Caco-2 (cell line): ENCODE results near the gene OSBPL10. TPM values are rescaled to one million over a fixed set of nuclear protein-coding genes. Genes with fewer than 3 reads are reported as not detected.

Experiments
- BruUV-seq: library from RNA; stranded (reverse); fragments of 400-500 nt; replicated peaks from 2 replicates; lab custom pipeline; 2021; lab: Mats Ljungman, UMichigan
- CTCF ChIA-PET: fragments of 300-600 bp; sonication (Branson Sonifier 250); formaldehyde crosslinking; loops from one replicate; lab custom pipeline; 2022; ENCODE audit warnings: antibody characterized with exemption; lab: Charles Lee
- POLR2A ChIA-PET: fragments of 300-600 bp; sonication (Branson Sonifier 250); formaldehyde crosslinking; loops from one replicate; lab custom pipeline; 2022; ENCODE audit warnings: antibody characterized with exemption; lab: Charles Lee
- DNase-seq, 2 experiments: peaks; one replicate each; pipeline versions ENCODE4 v3.0.0 to v3.0.0-alpha.2; 2020 to 2022
- H3K27me3 ChIP-seq: replicated peaks from 2 replicates; pipeline ENCODE4 v1.6.0; 2011; ENCODE audit warnings: low read length; ENCODE audit not compliant: control insufficient read depth, insufficient read depth
- H3K36me3 ChIP-seq: 2 replicates; pipeline ENCODE4 v1.5.1; 2011; ENCODE audit warnings: low read length; ENCODE audit not compliant: control insufficient read depth, insufficient read depth
- H3K4me1 ChIP-seq: fragments of 250-450 bp; sonication (Bioruptor Pico); 2 replicates; pipeline ENCODE4 v1.5.1; 2020; ENCODE audit warnings: mild to moderate bottlenecking
- H3K4me3 ChIP-seq: 2 replicates; pipeline ENCODE4 v1.5.1; 2011; ENCODE audit warnings: low read depth, mild to moderate bottlenecking, control low read depth, low read length
- H3K9me3 ChIP-seq: fragments of 250-450 bp; sonication (Bioruptor Pico); 2 replicates; pipeline ENCODE4 v1.5.1; 2020; ENCODE audit warnings: mild to moderate bottlenecking, moderate library complexity
- H3K27ac Mint-ChIP-seq: one replicate; pipeline ENCODE4 v1.8.0; 2022; ENCODE audit warnings: mixed read lengths; ENCODE audit not compliant: unreplicated experiment
- H3K27me3 Mint-ChIP-seq: one replicate; pipeline ENCODE4 v1.8.0; 2022; ENCODE audit warnings: mixed read lengths; ENCODE audit not compliant: insufficient read depth, unreplicated experiment
- H3K36me3 Mint-ChIP-seq: one replicate; pipeline ENCODE4 v1.8.0; 2022; ENCODE audit warnings: mild to moderate bottlenecking, mixed read lengths; ENCODE audit not compliant: insufficient read depth, unreplicated experiment
- H3K4me1 Mint-ChIP-seq: one replicate; pipeline ENCODE4 v1.8.0; 2022; ENCODE audit warnings: low read depth, mixed read lengths; ENCODE audit not compliant: unreplicated experiment
- H3K4me3 Mint-ChIP-seq: one replicate; pipeline ENCODE4 v1.8.0; 2022; ENCODE audit warnings: mild to moderate bottlenecking, moderate library complexity, mixed read lengths; ENCODE audit not compliant: unreplicated experiment
- H3K9me3 Mint-ChIP-seq: one replicate; pipeline ENCODE4 v1.8.0; 2022; ENCODE audit warnings: mixed read lengths; ENCODE audit not compliant: unreplicated experiment
- intact Hi-C: fragments of 100-400 bp; cut with micrococcal nuclease; formaldehyde crosslinking; loops from one replicate; pipeline ENCODE4 v1.10.0; 2022; ENCODE audit not compliant: unreplicated experiment
- total RNA-seq: library from RNA; stranded (reverse); gene quantifications from 2 replicates; pipeline ENCODE4 v1.2.3, GENCODE V29; 2022
- TF ChIP-seq, protein P1 (sequence below), 2 experiments: fragments of 200-600 bp in 1 of 2; IDR thresholded peaks; 1 replicate in 1 of 2; 2 replicates in 1 of 2; pipeline versions ENCODE4 v1.5.1 to v1.8.0; 2011 to 2022; ENCODE audit warnings: antibody characterized with exemption in 1 of 2, control low read depth in 1 of 2, inconsistent platforms in 1 of 2, low read depth in 1 of 2, low read length in 1 of 2, mild to moderate bottlenecking in 1 of 2, moderate library complexity in 1 of 2; ENCODE audit not compliant: insufficient read depth in 1 of 2, severe bottlenecking in 1 of 2, unreplicated experiment in 1 of 2

Gene OSBPL10
- total RNA-seq, 1 experiment from 2014 or later, result 71.2 TPM

DNA sequence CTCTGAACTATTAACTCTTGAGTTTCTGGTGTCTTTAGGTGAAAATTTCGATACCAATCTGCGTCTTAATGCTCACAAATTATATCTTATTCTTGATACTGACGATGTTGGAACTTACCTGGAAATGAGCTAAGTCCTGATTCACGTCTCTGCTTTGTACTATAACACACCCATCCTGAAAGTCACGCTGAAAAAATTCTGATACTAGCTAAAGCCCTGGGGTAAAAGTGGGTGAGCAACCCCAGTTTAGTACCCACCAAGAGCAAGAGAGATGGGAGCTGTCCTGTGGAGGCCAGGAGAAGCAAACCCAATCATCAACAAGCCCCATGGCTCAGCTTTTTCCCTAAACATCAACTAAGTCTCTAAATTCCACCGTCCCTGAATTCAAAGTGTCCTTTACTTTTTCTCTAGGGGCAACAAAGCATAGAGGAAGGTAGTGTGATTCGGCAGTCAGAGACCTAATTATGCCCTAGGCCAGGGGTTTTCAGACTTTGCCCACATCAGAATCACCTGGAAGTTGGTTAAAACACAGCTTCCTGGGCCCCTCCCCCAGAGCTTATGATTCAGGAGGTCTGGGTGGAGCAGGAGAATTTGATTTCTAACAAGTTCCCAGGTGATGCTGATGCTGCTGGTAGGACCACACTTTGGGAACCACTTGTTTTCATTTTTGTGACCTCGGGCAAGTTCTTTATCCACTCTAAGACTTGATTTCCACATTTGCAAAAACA lies 90.2 kb downstream of the OSBPL10 start:
- intact Hi-C loops, result no loop called here
- Histone ChIP-seq H3K36me3 (no peaks in the 10 kb centered on the region), H3K9me3 (no peaks in the 10 kb centered on the region), H3K4me1 (peaks cover 37% of the 10 kb centered on the region), H3K27me3 (no peaks in the 10 kb centered on the region), H3K4me3 (no peak overlapping the region)
- Mint-ChIP-seq H3K36me3 (peaks cover 11% of the 10 kb centered on the region), H3K4me3 (no peak overlapping the region), H3K9me3 (no peaks in the 10 kb centered on the region), H3K27me3 (no peaks in the 10 kb centered on the region), H3K4me1 (peaks cover 43% of the 10 kb centered on the region), H3K27ac (peak overlapping the region; percentile 92)
- ChIA-PET POLR2A (no interaction called here), CTCF (interaction anchor here (0.6 kb wide), 1 partner anchor 27 kb away, joined by 3 read pairs; no protein-coding TSS in a partner anchor)
- no peak for DNase-seq
- no TSS peak for BruUV-seq
- TF ChIP-seq, protein P1, sequence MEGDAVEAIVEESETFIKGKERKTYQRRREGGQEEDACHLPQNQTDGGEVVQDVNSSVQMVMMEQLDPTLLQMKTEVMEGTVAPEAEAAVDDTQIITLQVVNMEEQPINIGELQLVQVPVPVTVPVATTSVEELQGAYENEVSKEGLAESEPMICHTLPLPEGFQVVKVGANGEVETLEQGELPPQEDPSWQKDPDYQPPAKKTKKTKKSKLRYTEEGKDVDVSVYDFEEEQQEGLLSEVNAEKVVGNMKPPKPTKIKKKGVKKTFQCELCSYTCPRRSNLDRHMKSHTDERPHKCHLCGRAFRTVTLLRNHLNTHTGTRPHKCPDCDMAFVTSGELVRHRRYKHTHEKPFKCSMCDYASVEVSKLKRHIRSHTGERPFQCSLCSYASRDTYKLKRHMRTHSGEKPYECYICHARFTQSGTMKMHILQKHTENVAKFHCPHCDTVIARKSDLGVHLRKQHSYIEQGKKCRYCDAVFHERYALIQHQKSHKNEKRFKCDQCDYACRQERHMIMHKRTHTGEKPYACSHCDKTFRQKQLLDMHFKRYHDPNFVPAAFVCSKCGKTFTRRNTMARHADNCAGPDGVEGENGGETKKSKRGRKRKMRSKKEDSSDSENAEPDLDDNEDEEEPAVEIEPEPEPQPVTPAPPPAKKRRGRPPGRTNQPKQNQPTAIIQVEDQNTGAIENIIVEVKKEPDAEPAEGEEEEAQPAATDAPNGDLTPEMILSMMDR (IDR thresholded peaks at IDR 0.05; ENCODE audit: insufficient read depth in 1 of 2, low read depth in 1 of 2, low read length in 1 of 2, severe bottlenecking in 1 of 2, unreplicated experiment in 1 of 2), result no peak

DNA sequence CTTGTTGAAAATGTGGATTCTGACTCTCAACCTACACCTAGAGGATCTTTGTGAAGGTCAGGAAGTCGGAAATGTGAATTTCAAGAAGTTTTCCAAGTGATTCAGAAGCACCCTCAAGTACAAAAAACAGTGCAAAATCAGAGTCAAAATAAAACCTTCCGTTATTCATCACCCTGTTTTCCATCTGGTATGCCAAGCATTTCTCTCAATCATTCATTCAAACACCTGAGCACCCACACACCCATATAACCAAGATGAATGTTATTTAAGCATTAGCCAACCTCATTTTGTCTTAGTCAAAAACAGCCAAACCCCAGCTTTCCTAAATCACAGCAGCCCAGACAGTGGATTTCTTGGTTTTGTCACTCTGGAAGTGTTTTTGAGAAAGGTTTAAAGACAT lies 91.1 kb downstream of the OSBPL10 start:
- no peak for DNase-seq
- peaks cover 49% of the 10 kb centered on the region for H3K4me1 Mint-ChIP-seq
- no peaks in the 10 kb centered on the region for H3K9me3 Mint-ChIP-seq
- H3K27ac Mint-ChIP-seq, result peak overlapping the region; percentile 92
- H3K27me3 ChIP-seq, result no peaks in the 10 kb centered on the region
- TF ChIP-seq, protein P1 (IDR thresholded peaks at IDR 0.05; ENCODE audit: insufficient read depth in 1 of 2, low read depth in 1 of 2, low read length in 1 of 2, severe bottlenecking in 1 of 2, unreplicated experiment in 1 of 2), result no peak
- CTCF ChIA-PET, result no interaction called here
- POLR2A ChIA-PET, result no interaction called here
- H3K4me3 Mint-ChIP-seq, result no peak overlapping the region
- peaks cover 11% of the 10 kb centered on the region for H3K36me3 Mint-ChIP-seq
- BruUV-seq, result no TSS peak
- intact Hi-C loops, result no loop called here
- H3K4me1 ChIP-seq, result peaks cover 37% of the 10 kb centered on the region
- H3K36me3 ChIP-seq, result no peaks in the 10 kb centered on the region
- H3K9me3 ChIP-seq, result no peaks in the 10 kb centered on the region
- H3K4me3 ChIP-seq, result no peak overlapping the region
- H3K27me3 Mint-ChIP-seq, result no peaks in the 10 kb centered on the region

DNA sequence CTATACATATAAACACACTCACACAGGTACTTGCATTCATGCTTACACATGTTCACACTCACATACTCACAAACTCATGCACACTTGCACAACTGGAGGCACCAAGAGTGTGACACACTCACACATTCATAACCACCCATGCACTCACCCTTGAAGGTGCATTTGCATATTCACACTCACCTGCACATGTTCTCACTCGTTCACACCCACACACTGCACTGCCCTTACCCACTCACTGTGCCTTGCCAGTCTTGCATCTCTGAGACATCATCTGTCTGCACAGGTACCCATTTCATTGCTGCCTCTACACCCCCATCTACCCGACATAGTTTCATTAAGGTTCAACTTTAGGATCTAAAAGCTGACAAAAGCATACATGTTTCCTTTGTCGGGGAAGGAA lies 95.8 kb downstream of the OSBPL10 start:
- CTCF ChIA-PET, result interaction anchor here (0.6 kb wide), 1 partner anchor 24 kb away, joined by 3 read pairs; no protein-coding TSS in a partner anchor
- no peak overlapping the region for H3K4me3 ChIP-seq
- no peaks in the 10 kb centered on the region for H3K9me3 ChIP-seq
- no peak for DNase-seq
- H3K27me3 ChIP-seq, result no peaks in the 10 kb centered on the region
- TF ChIP-seq, protein P1 (IDR thresholded peaks at IDR 0.05; ENCODE audit: insufficient read depth in 1 of 2, low read depth in 1 of 2, low read length in 1 of 2, severe bottlenecking in 1 of 2, unreplicated experiment in 1 of 2), result no peak
- Mint-ChIP-seq H3K27me3 (no peaks in the 10 kb centered on the region), H3K4me1 (peaks cover 39% of the 10 kb centered on the region), H3K27ac (no peak overlapping the region), H3K9me3 (no peaks in the 10 kb centered on the region), H3K4me3 (no peak overlapping the region), H3K36me3 (peaks cover 12% of the 10 kb centered on the region)
- POLR2A ChIA-PET, result no interaction called here
- no peaks in the 10 kb centered on the region for H3K36me3 ChIP-seq
- H3K4me1 ChIP-seq, result peaks cover 1% of the 10 kb centered on the region; the same call in 1 of the 2 replicates
- intact Hi-C loops, result no loop called here
- no TSS peak for BruUV-seq
